Measurements from ENCODE around the gene ACTR3C. TPM values are rescaled to one million over a fixed set of nuclear protein-coding genes. Genes with fewer than 3 reads are reported as not detected.

Gene ACTR3C
- total RNA-seq, 5 donors from 2014 or later (not counting 1 experiment from before 2014, with no cell fraction given), result 9.2 to 14.6 (median 12.4) TPM

GRCh38 chr7:150365194-150365593 lies 41.8 kb upstream of the ACTR3C start:
- Mint-ChIP-seq H3K27me3 (no peaks in the 10 kb centered on the region), H3K36me3 (no peaks in the 10 kb centered on the region), H3K4me3 (no peak overlapping the region), H3K9me3 (no peaks in the 10 kb centered on the region), H3K27ac (peak overlapping the region; percentile 32 to 85), H3K4me1 (peaks cover 39 to 56% (median 42%) of the 10 kb centered on the region in 3 donors)
- H3K27ac ChIP-seq (ENCODE audit: low read length), result no peak overlapping the region
- no peaks in the 10 kb centered on the region for H3K9me3 ChIP-seq
- DNase-seq (no peak), ATAC-seq (replicated peaks in 1 of 4) (no peak)
- no peaks in the 10 kb centered on the region for H3K27me3 ChIP-seq (replicated peaks in 1 of 2; ENCODE audit: control insufficient read depth in 2 of 2, extremely low read depth in 1 of 2, insufficient read depth in 2 of 2, low read length in 1 of 2)
- no peaks in the 10 kb centered on the region for H3K36me3 ChIP-seq (ENCODE audit: control insufficient read depth in 2 of 2, extremely low read depth in 1 of 2, insufficient read depth in 1 of 2, low read length in 1 of 2)
- H3K4me3 ChIP-seq (ENCODE audit: control insufficient read depth in 1 of 2, extremely low read depth in 1 of 2, low read length in 1 of 2), result no peak overlapping the region
- WGBS (ENCODE audit: insufficient coverage), result 93% methylated on average over 9 of the region's 10 CpGs
- peaks cover 14 to 31% of the 10 kb centered on the region in 2 experiments for H3K4me1 ChIP-seq (ENCODE audit: control insufficient read depth in 1 of 2, extremely low read depth in 1 of 2, insufficient read depth in 2 of 2, low read length in 2 of 2)
- ChIA-PET POLR2A (interaction anchor here in 1 of 2 donors (0.7 kb wide), 1 partner anchor 40 kb away, joined by 4 read pairs; a partner anchor contains a TSS), CTCF (interaction anchor here (1.1 to 1.4 kb wide), 3 partner anchors 13 to 533 kb away, joined by 4 to 6 read pairs (median 4); no protein-coding TSS in a partner anchor)

GRCh38 chr7:150363872-150364271 lies 40.5 kb upstream of the ACTR3C start:
- Histone ChIP-seq H3K9me3 (no peaks in the 10 kb centered on the region), H3K4me1 (ENCODE audit: control insufficient read depth in 1 of 2, extremely low read depth in 1 of 2, insufficient read depth in 2 of 2, low read length in 2 of 2) (peaks cover 10 to 22% of the 10 kb centered on the region in 2 experiments), H3K27me3 (replicated peaks in 1 of 2; ENCODE audit: control insufficient read depth in 2 of 2, extremely low read depth in 1 of 2, insufficient read depth in 2 of 2, low read length in 1 of 2) (no peaks in the 10 kb centered on the region), H3K36me3 (ENCODE audit: control insufficient read depth in 2 of 2, extremely low read depth in 1 of 2, insufficient read depth in 1 of 2, low read length in 1 of 2) (no peaks in the 10 kb centered on the region), H3K4me3 (ENCODE audit: control insufficient read depth in 1 of 2, extremely low read depth in 1 of 2, low read length in 1 of 2) (no peak overlapping the region), H3K27ac (ENCODE audit: low read length) (no peak overlapping the region)
- H3K4me1 Mint-ChIP-seq, result peaks cover 35 to 56% (median 41%) of the 10 kb centered on the region in 3 donors
- H3K4me3 Mint-ChIP-seq, result no peak overlapping the region
- WGBS (ENCODE audit: insufficient coverage), result 79% methylated on average over 3 of the region's 5 CpGs
- DNase-seq (no peak), ATAC-seq (replicated peaks in 1 of 4) (no peak)
- POLR2A ChIA-PET, result no interaction called here
- H3K36me3 Mint-ChIP-seq, result no peaks in the 10 kb centered on the region
- peak overlapping the region in 1 of 2 donors; percentile 49 for H3K27ac Mint-ChIP-seq
- no peaks in the 10 kb centered on the region for H3K9me3 Mint-ChIP-seq
- H3K27me3 Mint-ChIP-seq, result no peaks in the 10 kb centered on the region
- CTCF ChIA-PET, result no interaction called here

- ChIA-PET CTCF (interaction anchor here in 1 of 2 donors (0.6 kb wide), 1 partner anchor 396 kb away, joined by 3 read pairs; no protein-coding TSS in a partner anchor), POLR2A (no interaction called here)
- no peaks in the 10 kb centered on the region for H3K27me3 Mint-ChIP-seq
- peaks cover 40 to 61% (median 46%) of the 10 kb centered on the region in 3 donors for H3K4me1 Mint-ChIP-seq
- Histone ChIP-seq H3K27me3 (replicated peaks in 1 of 2; ENCODE audit: control insufficient read depth in 2 of 2, extremely low read depth in 1 of 2, insufficient read depth in 2 of 2, low read length in 1 of 2) (no peaks in the 10 kb centered on the region), H3K27ac (ENCODE audit: low read length) (no peak overlapping the region), H3K4me1 (ENCODE audit: control insufficient read depth in 1 of 2, extremely low read depth in 1 of 2, insufficient read depth in 2 of 2, low read length in 2 of 2) (peaks cover 10 to 25% of the 10 kb centered on the region in 2 experiments), H3K9me3 (no peaks in the 10 kb centered on the region), H3K4me3 (ENCODE audit: control insufficient read depth in 1 of 2, extremely low read depth in 1 of 2, low read length in 1 of 2) (no peak overlapping the region), H3K36me3 (ENCODE audit: control insufficient read depth in 2 of 2, extremely low read depth in 1 of 2, insufficient read depth in 1 of 2, low read length in 1 of 2) (no peaks in the 10 kb centered on the region)
- H3K36me3 Mint-ChIP-seq, result no peaks in the 10 kb centered on the region
- WGBS (ENCODE audit: insufficient coverage), result no CpG with 5 or more reads among the region's 4 CpGs
- ATAC-seq (replicated peaks in 1 of 4), result no peak
- H3K4me3 Mint-ChIP-seq, result no peak overlapping the region
- H3K27ac Mint-ChIP-seq, result peak overlapping the region in 1 of 2 donors; percentile 16
- no peaks in the 10 kb centered on the region for H3K9me3 Mint-ChIP-seq
- no peak for DNase-seq
Observed at GRCh38 chr7:150363370-150363769, 40.0 kb upstream of the ACTR3C start.

GRCh38 chr7:150361807-150362621 lies 38.7 kb upstream of the ACTR3C start:
- ATAC-seq (replicated peaks in 1 of 4), result no peak
- Histone ChIP-seq H3K9me3 (no peaks in the 10 kb centered on the region), H3K27me3 (replicated peaks in 1 of 2; ENCODE audit: control insufficient read depth in 2 of 2, extremely low read depth in 1 of 2, insufficient read depth in 2 of 2, low read length in 1 of 2) (no peaks in the 10 kb centered on the region), H3K27ac (ENCODE audit: low read length) (no peak overlapping the region), H3K36me3 (ENCODE audit: control insufficient read depth in 2 of 2, extremely low read depth in 1 of 2, insufficient read depth in 1 of 2, low read length in 1 of 2) (no peaks in the 10 kb centered on the region), H3K4me3 (ENCODE audit: control insufficient read depth in 1 of 2, extremely low read depth in 1 of 2, low read length in 1 of 2) (no peak overlapping the region), H3K4me1 (ENCODE audit: control insufficient read depth in 1 of 2, extremely low read depth in 1 of 2, insufficient read depth in 2 of 2, low read length in 2 of 2) (peaks cover 13 to 30% of the 10 kb centered on the region in 2 experiments)
- Mint-ChIP-seq H3K4me3 (no peak overlapping the region), H3K27ac (no peak overlapping the region), H3K36me3 (no peaks in the 10 kb centered on the region), H3K9me3 (no peaks in the 10 kb centered on the region), H3K27me3 (no peaks in the 10 kb centered on the region), H3K4me1 (peaks cover 46 to 65% (median 51%) of the 10 kb centered on the region in 3 donors)
- 91% methylated on average over 12 of the region's 18 CpGs for WGBS (ENCODE audit: insufficient coverage)
- ChIA-PET CTCF (no interaction called here), POLR2A (interaction anchor here (0.6 to 0.7 kb wide), 3 partner anchors 11 to 44 kb away, joined by 3 read pairs; a partner anchor contains a TSS)
- no peak for DNase-seq

- no peak overlapping the region for H3K4me3 ChIP-seq (ENCODE audit: control insufficient read depth in 1 of 2, extremely low read depth in 1 of 2, low read length in 1 of 2)
- H3K36me3 ChIP-seq (ENCODE audit: control insufficient read depth in 2 of 2, extremely low read depth in 1 of 2, insufficient read depth in 1 of 2, low read length in 1 of 2), result no peaks in the 10 kb centered on the region
- WGBS (ENCODE audit: insufficient coverage), result 89% methylated on average over 5 of the region's 7 CpGs
- Mint-ChIP-seq H3K27ac (no peak overlapping the region), H3K4me3 (no peak overlapping the region), H3K27me3 (no peaks in the 10 kb centered on the region), H3K4me1 (peaks cover 50 to 66% (median 54%) of the 10 kb centered on the region in 3 donors), H3K36me3 (no peaks in the 10 kb centered on the region), H3K9me3 (no peaks in the 10 kb centered on the region)
- H3K27me3 ChIP-seq (replicated peaks in 1 of 2; ENCODE audit: control insufficient read depth in 2 of 2, extremely low read depth in 1 of 2, insufficient read depth in 2 of 2, low read length in 1 of 2), result no peaks in the 10 kb centered on the region
- peaks cover 15 to 28% of the 10 kb centered on the region in 2 experiments for H3K4me1 ChIP-seq (ENCODE audit: control insufficient read depth in 1 of 2, extremely low read depth in 1 of 2, insufficient read depth in 2 of 2, low read length in 2 of 2)
- no peak for ATAC-seq (replicated peaks in 1 of 4)
- ChIA-PET POLR2A (no interaction called here), CTCF (interaction anchor here in 1 of 2 donors (0.5 kb wide), 1 partner anchor 19 kb away, joined by 3 read pairs; no protein-coding TSS in a partner anchor)
- DNase-seq, result no peak
- H3K9me3 ChIP-seq, result no peaks in the 10 kb centered on the region
- no peak overlapping the region for H3K27ac ChIP-seq (ENCODE audit: low read length)
Observed at GRCh38 chr7:150361402-150361801, 38.1 kb upstream of the ACTR3C start.

- Mint-ChIP-seq H3K4me1 (peaks cover 46 to 65% (median 49%) of the 10 kb centered on the region in 3 donors), H3K36me3 (no peaks in the 10 kb centered on the region), H3K9me3 (no peaks in the 10 kb centered on the region), H3K27ac (peak overlapping the region in 1 of 2 donors; percentile 57), H3K4me3 (no peak overlapping the region), H3K27me3 (no peaks in the 10 kb centered on the region)
- CTCF ChIA-PET, result no interaction called here
- WGBS (ENCODE audit: insufficient coverage), result 74% methylated on average over 3 of the region's 5 CpGs
- DNase-seq (no peak), ATAC-seq (replicated peaks in 1 of 4) (no peak)
- Histone ChIP-seq H3K4me1 (ENCODE audit: control insufficient read depth in 1 of 2, extremely low read depth in 1 of 2, insufficient read depth in 2 of 2, low read length in 2 of 2) (peaks cover 12 to 31% of the 10 kb centered on the region in 2 experiments), H3K4me3 (ENCODE audit: control insufficient read depth in 1 of 2, extremely low read depth in 1 of 2, low read length in 1 of 2) (no peak overlapping the region), H3K9me3 (no peaks in the 10 kb centered on the region), H3K27me3 (replicated peaks in 1 of 2; ENCODE audit: control insufficient read depth in 2 of 2, extremely low read depth in 1 of 2, insufficient read depth in 2 of 2, low read length in 1 of 2) (no peaks in the 10 kb centered on the region), H3K27ac (ENCODE audit: low read length) (no peak overlapping the region), H3K36me3 (ENCODE audit: control insufficient read depth in 2 of 2, extremely low read depth in 1 of 2, insufficient read depth in 1 of 2, low read length in 1 of 2) (no peaks in the 10 kb centered on the region)
- POLR2A ChIA-PET, result no interaction called here
Observed at GRCh38 chr7:150360363-150361058, 37.2 kb upstream of the ACTR3C start.

Data from T-cell (primary cell).